Omental fat pad (tissue), 4 donors: ENCODE measurements around the gene SFT2D3. TPM values are rescaled to one million over a fixed set of nuclear protein-coding genes. Genes with fewer than 3 reads are reported as not detected.

Experiments used
- ATAC-seq: fragments of 150-250 bp; one replicate; pipeline ENCODE4 v1.9.1; 2016; ENCODE audit warnings: mild to moderate bottlenecking, moderate library complexity; ENCODE audit not compliant: low FRiP score
- DNase-seq: peaks from one replicate; pipeline ENCODE4 v3.0.0-alpha.2; 2019; ENCODE audit warnings: low spot score
- CTCF ChIP-seq, 3 donors: fragments of 450-650 bp; IDR thresholded peaks; one replicate each; pipeline ENCODE4 v1.5.1; 2016 to 2017; ENCODE audit warnings: antibody characterized with exemption in 3 of 3, mild to moderate bottlenecking in 3 of 3, moderate library complexity in 2 of 3
- total RNA-seq, 4 donors: library from RNA; depleted of rRNA; stranded (reverse); fragments of >200 nt; gene quantifications; one replicate each; pipeline ENCODE4 v1.1.0, GENCODE V29; 2016

SFT2D3 gene
- total RNA-seq, 4 donors from 2014 or later = 4.4 to 11.7 (median 5.1) TPM

GRCh38 chr2:127709336-127709735, 8.0 kb downstream of the SFT2D3 start:
- ATAC-seq (no peak), DNase-seq (no peak)
- no peak for TF ChIP-seq CTCF (IDR thresholded peaks at IDR 0.05)

GRCh38 chr2:127712999-127713398, 11.7 kb downstream of the SFT2D3 start:
- DNase-seq (no peak), ATAC-seq (no peak)
- TF ChIP-seq CTCF (IDR thresholded peaks at IDR 0.05) = no peak

GRCh38 chr2:127713562-127713961, 12.3 kb downstream of the SFT2D3 start:
- no peak for TF ChIP-seq CTCF (IDR thresholded peaks at IDR 0.05)
- ATAC-seq (no peak), DNase-seq (no peak)

GRCh38 chr2:127715778-127716449, 14.6 kb downstream of the SFT2D3 start:
- DNase-seq (no peak), ATAC-seq (no peak)
- TF ChIP-seq CTCF (IDR thresholded peaks at IDR 0.05) = no peak

GRCh38 chr2:127718271-127718670, 17.0 kb downstream of the SFT2D3 start:
- no peak for DNase-seq
- no peak for TF ChIP-seq CTCF (IDR thresholded peaks at IDR 0.05)

GRCh38 chr2:127719301-127720218, 18.3 kb downstream of the SFT2D3 start:
- no peak for TF ChIP-seq CTCF (IDR thresholded peaks at IDR 0.05)
- no peak for ATAC-seq
- DNase-seq = no peak

More at GRCh38 chr2:127718271-127718670, 17.0 kb downstream of the SFT2D3 start:
- no peak for ATAC-seq
